GM21619 (cell line): ENCODE data around the gene IRF3.
A peak's percentile ranks its signal among the peaks of the same experiment; 100 is the strongest.

Experiments
- ATAC-seq: cut with Tn5 transposase; IDR thresholded peaks from one replicate; pipeline ENCODE4 v1.9.1; 2021; ENCODE audit not compliant: unreplicated experiment

Gene IRF3

DNA sequence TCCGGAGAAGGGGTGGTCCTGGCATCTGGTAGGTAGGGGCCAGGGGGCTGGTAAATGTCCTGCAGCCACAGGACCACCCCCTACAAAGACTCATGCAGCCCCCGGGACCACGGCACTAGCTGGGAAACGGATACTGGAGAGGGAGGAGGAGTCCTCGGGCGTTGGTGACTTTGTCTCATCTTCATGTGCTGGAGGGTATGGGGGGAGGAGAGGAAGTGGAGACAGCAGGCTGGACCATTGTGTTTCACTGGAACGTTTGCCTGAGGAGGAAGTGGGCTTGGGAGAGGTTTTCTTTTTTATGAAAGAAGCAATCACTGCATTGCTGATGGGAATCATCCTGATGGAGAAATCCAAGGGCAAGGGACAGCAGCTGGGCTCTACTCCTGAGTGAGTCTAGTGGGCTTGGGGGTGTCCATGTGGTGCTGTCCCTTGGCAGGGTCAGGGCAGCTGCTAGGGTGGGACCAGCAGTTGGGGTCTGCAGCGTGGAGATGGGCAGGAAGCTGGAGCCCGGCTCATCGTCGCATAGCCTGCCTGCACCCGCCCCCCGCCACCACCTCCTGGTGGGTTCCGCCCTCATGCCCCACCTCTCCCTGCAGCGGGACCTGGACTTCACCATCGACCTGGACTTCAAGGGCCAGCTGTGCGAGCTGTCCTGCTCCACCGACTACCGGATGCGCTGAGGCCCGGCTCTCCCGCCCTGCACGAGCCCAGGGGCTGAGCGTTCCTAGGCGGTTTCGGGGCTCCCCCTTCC, 22.1 kb upstream of the IRF3 start:
- ATAC-seq: no peak

DNA sequence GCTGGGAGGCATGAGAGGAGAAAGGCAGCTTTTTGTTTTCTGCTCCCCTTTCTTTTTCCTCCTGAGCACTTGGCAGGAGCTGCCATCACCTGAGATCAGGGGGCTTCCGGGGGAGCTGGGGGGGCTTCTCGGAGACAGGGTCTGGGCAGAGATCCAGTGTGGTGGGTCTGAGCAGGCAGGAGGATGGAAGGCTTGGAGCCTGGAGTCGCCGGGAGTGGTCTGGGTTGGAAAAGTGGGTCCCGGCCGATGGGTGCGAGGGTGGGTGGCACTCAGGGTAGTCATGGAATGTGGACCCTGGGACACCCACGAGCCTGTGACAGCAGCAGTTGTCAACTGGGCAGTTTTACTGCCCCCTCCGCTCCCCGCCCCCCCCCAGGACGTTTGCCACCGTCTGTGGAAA, 21.5 kb upstream of the IRF3 start:
- no peak for ATAC-seq

DNA sequence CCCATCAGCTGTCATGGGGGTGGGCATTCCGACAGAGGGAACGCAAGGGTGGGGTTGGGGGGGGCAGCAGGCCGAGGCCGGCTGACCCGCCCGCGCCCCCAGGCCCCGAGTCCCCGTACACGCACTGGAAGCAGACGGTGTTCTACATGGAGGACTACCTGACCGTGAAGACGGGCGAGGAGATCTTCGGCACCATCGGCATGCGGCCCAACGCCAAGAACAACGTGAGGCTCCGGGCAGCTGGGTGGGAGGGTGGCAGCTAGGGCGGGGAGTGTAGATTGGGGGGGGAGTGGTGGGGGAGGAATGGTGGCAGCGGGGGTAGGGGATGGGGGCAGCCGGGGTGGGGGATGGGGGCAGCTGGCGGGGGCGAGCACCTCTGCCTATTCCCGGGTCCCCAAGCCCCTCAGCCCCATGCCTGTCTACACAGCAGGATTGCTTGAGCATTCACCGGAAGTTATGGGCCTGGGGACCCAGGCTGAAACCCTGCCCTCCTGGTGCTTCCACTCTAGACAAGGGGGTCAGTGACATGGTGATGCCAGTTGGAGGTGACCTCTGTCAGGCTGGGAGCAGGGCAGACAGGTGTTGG, 20.9 kb upstream of the IRF3 start:
- no peak for ATAC-seq

DNA sequence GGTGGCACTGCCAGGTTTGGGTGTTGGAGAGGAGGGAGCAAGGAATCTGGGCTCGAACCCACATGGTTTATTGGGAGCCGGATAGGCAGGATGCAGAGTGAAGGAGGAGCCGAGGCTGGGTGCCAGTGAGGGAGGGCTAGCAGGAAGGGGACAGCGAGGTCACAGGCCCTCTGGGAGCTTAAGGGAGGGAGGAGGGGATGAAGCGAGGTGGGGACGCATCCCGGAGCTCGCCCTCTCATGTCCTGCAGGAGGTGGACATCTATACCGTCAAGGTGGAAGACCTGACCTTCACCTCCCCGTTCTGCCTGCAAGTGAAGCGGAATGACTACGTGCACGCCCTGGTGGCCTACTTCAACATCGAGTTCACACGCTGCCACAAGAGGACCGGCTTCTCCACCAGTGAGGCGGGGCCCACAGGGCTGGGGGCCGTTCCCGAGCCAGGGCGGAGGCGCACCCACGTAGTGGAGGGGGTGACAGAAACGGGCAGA, 20.2 kb upstream of the IRF3 start:
- no peak for ATAC-seq

DNA sequence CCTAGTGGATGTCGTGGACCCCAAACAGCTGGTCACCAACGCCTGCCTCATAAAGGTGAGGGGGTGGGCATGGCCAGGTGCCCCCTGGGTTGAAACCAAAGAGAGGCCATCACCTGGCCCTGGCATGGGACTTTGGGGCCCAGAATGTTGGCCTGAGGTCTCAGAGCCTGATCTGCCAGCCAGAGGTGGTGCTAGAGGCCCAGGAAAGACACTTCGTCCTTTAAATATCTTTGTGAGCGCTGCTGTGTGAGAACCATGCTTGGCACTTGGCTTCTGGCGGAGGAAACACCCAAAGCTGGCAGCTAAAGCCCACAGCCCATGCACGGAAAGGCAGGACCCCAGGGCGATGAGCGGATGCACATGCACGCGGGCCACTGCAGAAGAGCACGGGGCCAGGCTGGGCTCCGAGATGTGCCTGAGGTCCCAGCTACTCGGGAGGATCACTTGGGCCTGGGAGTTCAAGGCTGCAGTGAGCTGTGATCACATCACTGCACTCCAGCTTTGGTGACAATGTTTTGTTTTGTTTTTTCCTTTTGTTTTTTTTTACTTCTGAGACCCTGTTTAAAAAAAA, 19.4 kb upstream of the IRF3 start:
- ATAC-seq: no peak

DNA sequence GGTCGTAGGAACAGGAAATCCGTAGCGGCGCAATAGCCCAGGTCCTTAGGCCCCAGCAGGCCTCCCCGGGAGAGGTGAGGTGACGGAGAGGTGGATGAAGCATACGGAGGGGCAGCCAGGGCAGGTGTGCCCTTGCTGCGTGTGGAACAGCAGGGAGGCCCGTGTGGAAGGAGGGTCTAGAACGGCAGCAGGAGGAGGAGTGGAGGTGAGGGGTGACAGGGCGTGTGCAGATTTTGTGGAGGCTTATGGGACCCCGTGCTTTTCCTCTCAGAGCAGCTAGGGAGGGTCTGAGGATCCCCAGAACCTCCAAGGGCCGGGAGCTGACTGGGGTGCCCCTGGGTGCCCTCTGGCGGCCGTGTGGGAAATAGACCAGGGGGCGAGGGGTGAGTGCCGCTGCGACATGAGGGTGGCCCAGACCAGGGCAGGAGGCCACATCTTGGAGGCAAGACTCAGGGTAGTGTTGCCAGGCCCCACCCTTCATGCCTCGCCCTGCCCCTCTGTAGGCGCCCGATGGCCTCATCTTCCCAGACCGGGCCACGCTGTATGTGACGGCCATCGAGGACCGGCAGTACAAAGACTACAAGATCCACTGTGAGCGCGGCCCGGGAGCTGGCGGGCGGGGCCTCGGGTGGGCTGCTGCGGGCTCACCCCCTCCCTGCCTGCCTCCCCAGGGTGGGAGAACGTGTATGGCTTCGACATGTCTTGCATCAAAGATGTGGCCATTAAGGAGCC, 18.8 kb upstream of the IRF3 start:
- ATAC-seq: no peak

DNA sequence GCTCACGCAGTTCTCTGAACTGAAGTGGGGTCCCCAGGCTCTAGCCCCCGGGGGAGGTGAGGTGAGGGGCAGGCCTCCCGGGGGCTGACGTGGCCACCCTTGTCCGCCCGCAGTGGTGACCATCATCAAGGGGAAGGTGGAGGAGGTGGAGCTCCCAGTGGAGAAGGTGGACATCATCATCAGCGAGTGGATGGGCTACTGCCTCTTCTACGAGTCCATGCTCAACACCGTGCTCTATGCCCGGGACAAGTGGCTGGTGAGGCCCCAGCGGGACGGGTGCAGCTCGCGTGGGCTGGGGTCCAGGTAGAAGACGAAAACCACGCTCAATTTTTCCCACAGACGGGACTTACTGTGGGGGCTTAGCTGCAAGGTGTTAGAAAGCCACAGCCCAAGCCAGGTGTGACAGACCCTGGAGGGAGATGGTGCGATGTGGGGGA, 18.2 kb upstream of the IRF3 start:
- no peak for ATAC-seq

DNA sequence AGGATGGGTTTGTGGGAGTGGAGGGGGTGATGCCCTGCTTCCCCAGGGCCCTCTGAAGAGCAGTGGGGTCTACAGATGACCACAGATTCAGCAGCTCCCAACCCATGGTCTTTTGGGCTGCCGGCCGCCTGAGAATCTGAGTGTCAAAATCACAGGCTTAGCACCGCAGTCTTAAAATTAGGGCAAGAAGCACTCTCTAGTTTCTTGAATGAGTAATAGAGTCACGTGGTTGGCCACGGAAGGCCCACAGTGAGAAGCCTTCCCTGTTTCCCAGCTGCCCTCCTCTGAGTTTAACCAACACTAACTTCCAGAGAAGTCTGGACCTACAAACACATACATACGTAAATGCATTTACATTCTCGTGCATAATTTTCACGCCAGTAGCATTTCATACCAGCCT, 16.6 kb upstream of the IRF3 start:
- ATAC-seq: no peak

DNA sequence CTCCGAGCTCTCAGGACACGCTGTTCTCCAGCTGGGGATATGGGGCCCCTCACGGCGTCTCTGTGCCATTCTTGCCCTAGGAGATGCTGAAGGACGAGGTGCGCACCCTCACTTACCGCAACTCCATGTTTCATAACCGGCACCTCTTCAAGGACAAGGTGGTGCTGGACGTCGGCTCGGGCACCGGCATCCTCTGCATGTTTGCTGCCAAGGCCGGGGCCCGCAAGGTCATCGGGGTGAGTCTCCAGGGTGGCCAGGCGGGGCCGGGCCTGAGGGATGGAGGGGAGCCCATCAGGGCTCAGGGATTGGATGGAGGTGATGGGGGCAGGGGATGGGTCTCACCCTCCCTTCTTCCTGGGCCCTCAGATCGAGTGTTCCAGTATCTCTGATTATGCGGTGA, 16.2 kb upstream of the IRF3 start:
- ATAC-seq: no peak

DNA sequence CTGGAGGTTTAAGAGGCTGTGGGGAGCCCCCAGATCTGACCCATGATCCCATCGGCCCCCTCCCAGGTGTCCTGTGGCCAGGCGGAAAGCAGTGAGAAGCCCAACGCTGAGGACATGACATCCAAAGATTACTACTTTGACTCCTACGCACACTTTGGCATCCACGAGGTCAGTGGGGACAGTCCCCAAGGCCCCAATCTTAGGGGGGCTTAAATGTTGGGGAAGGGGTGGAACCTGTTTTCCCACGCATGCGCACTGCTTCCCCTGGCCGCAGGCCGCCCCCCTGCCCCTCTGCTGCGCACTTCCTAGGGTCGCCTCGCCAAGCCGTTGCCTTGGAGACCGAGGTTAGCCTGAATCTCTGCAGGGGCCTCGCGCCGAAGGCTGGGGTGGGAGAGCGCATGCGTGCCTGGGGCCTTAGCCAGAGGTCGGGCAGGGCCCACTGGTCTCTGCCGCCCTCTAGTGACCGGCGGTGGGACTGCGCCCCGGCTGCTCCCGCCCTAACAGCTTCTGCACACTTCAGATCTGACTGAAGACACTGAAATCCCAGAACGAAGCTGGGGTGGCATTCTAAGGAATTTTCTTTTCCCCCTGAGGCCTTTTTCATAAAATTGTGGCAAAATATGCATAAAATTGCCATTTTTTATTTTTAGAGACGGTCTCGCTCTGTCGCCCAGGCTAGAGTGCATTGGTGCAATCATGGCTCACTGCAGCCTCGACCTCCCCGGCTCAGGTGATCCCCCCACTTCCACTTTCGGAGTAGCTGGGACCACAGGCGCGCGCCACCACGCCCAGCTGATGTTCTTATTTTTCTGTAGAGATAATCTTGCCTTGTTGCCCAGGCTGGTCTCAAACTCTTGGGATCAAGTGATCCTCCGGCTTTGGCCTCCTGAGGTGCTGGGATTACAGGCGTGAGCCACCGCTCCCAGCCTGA, 15.0 kb upstream of the IRF3 start:
- no peak for ATAC-seq

DNA sequence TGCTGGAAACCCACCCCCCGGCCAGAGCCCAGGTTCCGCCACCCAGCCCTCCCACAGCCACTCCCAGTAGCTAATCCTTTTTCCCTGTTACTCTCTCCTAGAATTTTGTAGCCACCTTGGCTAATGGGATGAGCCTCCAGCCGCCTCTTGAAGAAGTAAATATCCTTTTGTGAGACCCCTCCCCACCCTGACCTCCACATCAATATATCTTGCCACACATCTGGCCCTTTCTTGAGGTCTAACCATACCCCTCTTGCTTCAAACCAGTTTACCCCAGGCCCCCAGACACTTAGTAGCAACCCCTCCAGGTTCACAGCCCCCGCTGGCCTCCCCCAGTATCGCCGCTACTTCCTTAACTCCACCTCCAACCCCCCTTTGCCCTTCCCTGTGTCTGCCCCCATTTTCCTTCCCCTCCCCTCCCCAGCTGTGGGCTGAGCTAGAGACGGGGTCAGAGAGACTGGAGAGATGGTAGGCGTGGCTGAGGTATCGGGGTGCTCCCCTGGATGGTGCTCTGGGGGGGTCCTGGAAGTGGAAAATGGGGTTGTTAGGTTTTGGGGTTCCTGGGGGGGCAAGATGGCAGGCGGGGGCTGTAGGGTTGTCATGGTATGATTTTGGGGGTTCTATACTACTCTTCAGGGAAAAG, 14.2 kb upstream of the IRF3 start:
- ATAC-seq: no peak

DNA sequence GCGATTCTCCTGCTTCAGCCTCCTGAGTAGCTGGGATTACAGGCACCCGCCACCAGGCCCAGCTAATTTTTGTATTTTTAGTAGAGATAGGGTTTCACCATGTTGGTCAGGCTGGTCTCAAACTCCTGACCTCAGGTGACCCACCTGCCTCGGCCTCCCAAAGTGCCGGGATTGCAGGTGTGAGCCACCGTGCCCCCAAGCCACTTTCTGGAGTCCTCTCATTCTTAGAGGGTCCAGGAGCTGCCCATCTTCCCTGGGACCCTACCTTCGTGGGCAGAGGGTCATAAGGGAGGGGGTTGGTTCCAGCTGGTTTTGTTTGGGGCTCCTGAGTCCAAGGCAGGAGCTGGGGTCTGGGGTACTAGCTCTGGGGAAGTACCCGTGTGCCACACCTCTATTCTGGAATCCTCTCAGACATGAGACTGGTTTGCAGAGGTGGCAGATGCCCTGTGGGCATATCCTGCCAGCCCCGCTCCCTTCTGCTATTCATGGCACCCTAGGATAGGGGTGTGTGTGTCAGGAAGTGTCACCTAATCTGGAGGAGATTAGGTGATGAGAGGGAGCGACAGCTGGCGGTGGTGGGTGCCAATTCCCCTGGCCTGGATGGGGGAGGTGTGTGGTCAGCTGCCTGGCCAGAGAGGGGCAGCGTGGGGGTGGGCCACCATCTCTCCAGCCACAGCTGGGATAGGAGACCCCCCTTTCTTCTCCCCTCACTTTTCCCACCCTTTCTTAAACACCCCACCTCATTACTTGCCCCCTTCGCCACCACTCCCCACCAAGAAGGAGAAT, 13.5 kb upstream of the IRF3 start:
- no peak for ATAC-seq

DNA sequence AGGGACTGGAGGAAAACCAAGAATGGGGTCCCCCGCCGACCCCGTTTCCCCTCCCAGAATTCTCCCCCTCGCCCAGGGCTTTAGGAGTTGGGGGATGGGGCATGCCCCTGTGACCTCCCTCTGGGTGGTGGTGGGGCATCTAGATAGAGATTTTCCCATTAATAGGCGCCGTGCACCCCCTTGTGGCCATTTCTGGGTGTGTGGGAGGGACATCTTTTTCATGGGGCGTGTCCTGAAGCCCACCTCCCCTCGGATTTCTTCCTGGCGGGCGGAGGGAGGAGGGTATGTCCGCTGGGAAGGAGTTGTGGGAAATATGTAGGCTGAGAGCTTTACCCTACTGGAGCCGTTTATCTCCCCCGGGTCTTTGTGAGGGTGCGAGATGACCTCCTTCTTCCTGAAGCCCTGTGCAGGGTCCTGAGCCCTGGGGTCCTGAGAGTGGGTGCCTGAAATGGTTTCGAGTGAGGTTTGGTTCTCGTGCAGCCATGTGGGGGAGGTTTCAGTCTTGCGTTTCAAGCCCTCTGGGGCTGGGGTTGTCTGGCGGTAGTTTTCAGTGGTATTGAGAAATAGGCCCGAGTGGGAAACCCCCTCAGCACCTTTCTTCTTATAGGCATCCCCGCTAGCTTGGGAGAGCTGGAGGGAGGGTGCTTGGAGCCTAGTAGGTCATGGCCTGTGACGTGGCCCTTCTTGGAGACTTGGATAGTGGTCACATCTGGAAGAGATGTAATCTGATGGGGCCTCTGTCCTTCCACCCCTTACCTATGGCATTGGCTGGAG, 12.4 kb upstream of the IRF3 start:
- no peak for ATAC-seq

DNA sequence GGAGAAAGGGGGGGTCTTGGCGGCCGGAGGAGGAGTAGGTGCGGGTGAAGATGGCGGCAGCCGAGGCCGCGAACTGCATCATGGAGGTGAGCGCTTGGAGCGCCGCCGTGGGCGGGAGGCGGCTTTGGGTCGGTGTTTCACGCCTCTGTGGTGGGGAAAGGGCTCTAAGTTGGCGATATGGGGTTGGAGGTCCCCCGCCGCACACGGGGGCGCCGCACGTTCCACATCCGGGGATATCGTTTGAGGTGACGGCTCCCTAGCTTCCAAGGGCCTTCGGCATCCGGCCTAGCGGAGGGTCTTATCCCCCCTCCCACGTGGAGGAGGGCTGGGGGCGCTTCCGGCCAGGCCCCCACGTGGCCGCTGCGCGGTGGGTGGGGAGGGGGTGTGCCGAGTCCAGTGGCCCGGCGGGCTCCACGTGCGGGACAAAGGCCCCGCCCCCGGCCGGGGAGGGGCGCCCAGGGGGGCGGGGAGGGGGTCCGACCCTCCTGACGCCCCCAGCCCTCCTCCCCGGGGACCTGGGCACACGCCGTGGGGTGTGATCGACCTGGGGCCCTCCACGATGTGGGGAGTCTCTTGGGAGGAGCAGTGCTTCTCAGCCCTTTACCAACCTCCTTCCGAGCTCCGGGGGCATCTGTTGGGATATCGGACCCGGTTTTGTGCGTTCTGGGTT, 11.7 kb upstream of the IRF3 start, which contains the start of gene PRMT1:
PRMT1 (plus strand) TSS at position 41 of the 670 bp plus-strand sequence; CDS start at position 51, 10 bp downstream.
- ATAC-seq: no peak

DNA sequence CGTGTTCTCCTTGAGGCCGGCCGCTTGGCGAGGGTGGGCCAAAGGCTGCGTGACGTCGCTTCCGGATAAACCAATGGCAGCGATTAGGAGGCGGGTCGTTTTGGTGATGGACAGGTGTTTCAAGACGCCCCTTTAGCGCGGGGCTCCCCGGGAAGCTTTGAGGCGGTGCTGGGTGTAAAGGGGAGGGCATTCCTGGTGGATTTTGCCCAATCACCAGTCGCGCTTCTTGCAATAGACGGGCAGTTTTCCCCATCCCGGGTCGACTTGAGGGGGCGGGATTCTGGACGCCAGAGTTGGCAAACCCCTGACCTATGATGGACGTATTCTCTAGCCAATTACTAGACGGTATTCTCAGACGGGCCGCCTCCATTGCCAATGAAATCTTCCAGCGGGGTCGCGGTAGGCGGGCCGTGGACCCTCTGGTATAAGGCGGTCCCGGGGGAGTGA, 11.2 kb upstream of the IRF3 start:
- ATAC-seq: no peak

DNA sequence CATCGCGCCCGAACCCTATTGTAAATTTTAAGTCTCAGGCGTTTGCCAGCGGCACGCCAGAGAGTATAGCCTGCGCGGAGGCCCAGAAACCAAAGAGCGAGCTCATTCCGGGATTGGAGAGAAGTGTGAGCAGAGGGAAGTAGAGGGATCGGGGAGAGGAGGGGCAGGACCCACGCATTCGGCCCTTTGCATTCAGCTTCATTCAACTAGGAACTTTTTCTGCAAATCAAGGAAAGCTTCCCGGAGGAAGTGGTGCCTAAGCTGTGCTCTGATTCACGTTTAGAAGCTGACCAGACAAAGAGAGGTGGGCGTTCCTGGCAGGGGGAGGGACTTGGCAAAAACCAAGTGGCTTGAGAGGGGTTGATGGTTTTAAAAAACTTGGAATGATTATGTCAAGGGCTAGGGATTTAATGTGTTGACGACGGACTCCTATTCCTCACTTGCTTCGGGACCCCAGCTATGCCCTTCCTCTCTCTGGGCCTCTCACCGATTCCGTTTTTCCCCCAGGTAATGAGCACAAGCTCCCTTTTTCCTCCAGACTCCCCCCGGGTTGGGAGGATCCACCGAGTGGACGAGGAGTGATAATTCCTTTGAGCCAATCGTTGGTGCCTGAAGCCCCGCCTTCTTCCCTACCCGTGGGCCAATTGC, 10.6 kb upstream of the IRF3 start:
- peak; percentile 53 for ATAC-seq

DNA sequence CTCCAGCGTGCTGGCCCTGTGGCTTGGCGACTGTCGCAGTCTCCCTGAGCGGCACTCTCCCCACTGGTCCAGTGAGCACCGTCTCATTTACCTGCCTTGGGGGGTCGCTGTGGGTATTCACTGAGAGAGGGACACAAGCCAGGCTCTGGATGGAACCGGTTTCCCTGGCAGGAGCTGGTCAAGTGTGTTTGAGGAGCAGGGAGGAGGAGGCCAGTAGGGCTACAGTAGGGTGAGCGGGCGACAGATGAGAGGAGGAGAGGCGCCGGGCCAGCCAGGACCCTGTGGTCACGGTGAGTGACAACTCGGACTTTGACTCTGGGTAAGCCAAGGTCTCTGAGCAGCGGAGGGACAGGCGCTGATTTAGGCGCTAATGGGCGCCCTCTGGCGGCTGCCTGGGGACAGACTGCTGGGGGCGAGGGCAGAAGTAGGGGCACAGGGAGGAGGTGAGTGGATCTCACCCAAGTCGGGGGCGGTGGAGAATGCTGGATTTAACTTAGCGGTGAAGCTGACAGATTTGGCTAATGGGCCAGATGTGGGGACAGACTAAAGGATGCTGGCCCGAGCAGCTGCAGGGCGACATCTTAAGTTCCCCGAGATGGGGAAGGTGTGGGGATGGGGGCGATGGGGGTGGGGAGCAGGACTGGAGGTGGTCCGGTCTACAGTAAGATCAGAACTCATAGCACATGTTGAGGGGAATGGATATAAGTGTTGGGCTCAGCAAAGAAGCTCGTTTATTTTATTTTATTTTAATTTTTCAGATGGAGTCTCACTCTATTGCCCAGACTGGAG, 6.7 kb upstream of the IRF3 start:
- no peak for ATAC-seq
